Sigmoid colon (tissue), 7 donors: Measurements from ENCODE around the gene CAB39L. TPM values are rescaled to one million over a fixed set of nuclear protein-coding genes. Genes with fewer than 3 reads are reported as not detected.

Experiments
- DNase-seq: peaks from one replicate; pipeline ENCODE4 v3.0.0-alpha.2; 2019
- H3K27ac ChIP-seq, 4 donors: fragments of 200-600 bp; sonication (generic); one replicate each; pipeline ENCODE4 v1.5.1; 2016 to 2019; ENCODE audit warnings: mild to moderate bottlenecking in 1 of 4
- H3K27me3 ChIP-seq, 3 donors: fragments of 200-600 bp; sonication (generic); one replicate each; pipeline ENCODE4 v1.5.1; 2019; ENCODE audit warnings: mild to moderate bottlenecking in 1 of 3
- H3K36me3 ChIP-seq, 4 donors: fragments of 200-600 bp; sonication (generic); one replicate each; pipeline ENCODE4 v1.5.1; 2016 to 2019
- H3K4me1 ChIP-seq, 4 donors: fragments of 200-600 bp; sonication (generic); one replicate each; pipeline ENCODE4 v1.5.1; 2017 to 2019
- H3K4me3 ChIP-seq, 4 donors: fragments of 200-600 bp; sonication (generic); one replicate each; pipeline ENCODE4 v1.5.1; 2017 to 2019; ENCODE audit warnings: mild to moderate bottlenecking in 2 of 4, moderate library complexity in 1 of 4
- H3K9me3 ChIP-seq, 4 donors: fragments of 200-600 bp in 3 of 4; sonication (generic) in 3 of 4; one replicate each; pipeline versions ENCODE4 v1.5.1 to v1.6.1; 2013 to 2019
- CTCF ChIP-seq, 4 experiments: fragments of 450-650 bp in 3 of 4; fragments of 200-600 bp in 1 of 4; IDR thresholded peaks; one replicate each; pipeline ENCODE4 v1.5.1; 2016 to 2019; ENCODE audit warnings: antibody characterized with exemption in 4 of 4, mild to moderate bottlenecking in 3 of 4, moderate library complexity in 2 of 4
- EP300 ChIP-seq, 4 donors: sonication (generic); formaldehyde crosslinking; IDR thresholded peaks; one replicate each; pipeline ENCODE4 v1.6.1; 2017; ENCODE audit warnings: antibody characterized with exemption in 4 of 4
- POLR2A ChIP-seq, 2 donors: fragments of 450-650 bp; IDR thresholded peaks; one replicate each; pipeline ENCODE4 v1.6.1; 2016; ENCODE audit warnings: antibody characterized with exemption in 2 of 2, mild to moderate bottlenecking in 2 of 2, moderate library complexity in 2 of 2
- POLR2AphosphoS5 ChIP-seq, 4 donors: sonication (generic); formaldehyde crosslinking; IDR thresholded peaks; one replicate each; pipeline ENCODE4 v1.6.1; 2017; ENCODE audit warnings: antibody characterized with exemption in 4 of 4
- WGBS, 2 donors: extraction: QIAGEN DNeasy Blood & Tissue Kit; methylation state at CpG; one replicate each; pipeline ENCODE4 v1.1.7; 2013; 5-methylcytosine and 5-hydroxymethylcytosine counted together
- intact Hi-C: fragments of 100-400 bp; cut with DNase I; formaldehyde crosslinking; loops from one replicate; pipeline ENCODE4 v1.15.1; 2023
- polyA plus RNA-seq, 3 donors: library from polyadenylated mRNA; stranded (reverse); fragments of 200-250 nt; gene quantifications; one replicate each; pipeline ENCODE4 v1.2.3, GENCODE V29; 2013
- total RNA-seq, 4 donors: library from RNA; depleted of rRNA; stranded (reverse); fragments of >200 nt; gene quantifications; one replicate each; pipeline ENCODE4 v1.1.0, GENCODE V29; 2016
- donor health status: healthy with polysubstance abuse.
- donor health status: Bipolar disorder and iron deficiency.
- donor health status: healthy.

CAB39L gene
- total and polyA plus RNA-seq, 7 donors = 5.5 to 180 (median 121) TPM

GRCh38 chr13:49453465-49453864, 9.6 kb upstream of the CAB39L start:
- intact Hi-C loops = no loop called here
- no peaks in the 10 kb centered on the region for H3K36me3 ChIP-seq
- no peak overlapping the region for H3K4me3 ChIP-seq
- no peak overlapping the region for H3K27ac ChIP-seq
- no peaks in the 10 kb centered on the region for H3K9me3 ChIP-seq
- H3K4me1 ChIP-seq = peaks cover 0 to 26% (median 13%) of the 10 kb centered on the region in 4 donors
- WGBS, 2 donors = 36 to 82% methylated on average over 7 of the region's 7 CpGs
- no peak for DNase-seq
- no peaks in the 10 kb centered on the region for H3K27me3 ChIP-seq
- no peak for TF ChIP-seq POLR2AphosphoS5 (IDR thresholded peaks at IDR 0.05)
- no peak for TF ChIP-seq EP300 (IDR thresholded peaks at IDR 0.05)
- no peak for TF ChIP-seq POLR2A (IDR thresholded peaks at IDR 0.05)

GRCh38 chr13:49452725-49453457, 9.0 kb upstream of the CAB39L start:
- intact Hi-C loops = no loop called here
- H3K9me3 ChIP-seq = no peaks in the 10 kb centered on the region
- H3K4me3 ChIP-seq = no peak overlapping the region
- WGBS, 2 donors = 95% methylated on average over 8 of the region's 8 CpGs
- no peak for TF ChIP-seq POLR2A (IDR thresholded peaks at IDR 0.05)
- TF ChIP-seq CTCF (IDR thresholded peaks at IDR 0.05) = no peak
- no peak for TF ChIP-seq EP300 (IDR thresholded peaks at IDR 0.05)
- no peak for TF ChIP-seq POLR2AphosphoS5 (IDR thresholded peaks at IDR 0.05)
- peaks cover 0 to 32% (median 19%) of the 10 kb centered on the region in 4 donors for H3K4me1 ChIP-seq
- H3K27ac ChIP-seq = no peak overlapping the region
- no peaks in the 10 kb centered on the region for H3K36me3 ChIP-seq
- no peaks in the 10 kb centered on the region for H3K27me3 ChIP-seq
- no peak for DNase-seq

GRCh38 chr13:49450105-49450819, 6.4 kb upstream of the CAB39L start:
- WGBS, 2 donors = 77 to 86% methylated on average over 3 of the region's 3 CpGs
- Histone ChIP-seq H3K27ac (no peak overlapping the region), H3K36me3 (no peaks in the 10 kb centered on the region), H3K9me3 (no peaks in the 10 kb centered on the region), H3K27me3 (no peaks in the 10 kb centered on the region), H3K4me1 (peaks cover 0 to 51% (median 42%) of the 10 kb centered on the region in 4 donors), H3K4me3 (no peak overlapping the region)
- DNase-seq = no peak
- intact Hi-C loops = no loop called here
- TF ChIP-seq POLR2AphosphoS5 (IDR thresholded peaks at IDR 0.05) (no peak), POLR2A (IDR thresholded peaks at IDR 0.05) (no peak), CTCF (IDR thresholded peaks at IDR 0.05) (no peak), EP300 (IDR thresholded peaks at IDR 0.05) (no peak)

- TF ChIP-seq CTCF (IDR thresholded peaks at IDR 0.05) = no peak
- no peak for TF ChIP-seq EP300 (IDR thresholded peaks at IDR 0.05)
- TF ChIP-seq POLR2A (IDR thresholded peaks at IDR 0.05) = no peak
- intact Hi-C loops = loop anchor here (5.0 to 10.0 kb wide), 4 partner anchors 49 to 864 kb away; partner anchors contain the start of gene PHF11
- WGBS, 2 donors = 92 to 94% methylated on average over 2 of the region's 2 CpGs
- Histone ChIP-seq H3K27ac (no peak overlapping the region), H3K4me1 (peaks cover 0 to 42% (median 38%) of the 10 kb centered on the region in 4 donors), H3K36me3 (no peaks in the 10 kb centered on the region), H3K27me3 (no peaks in the 10 kb centered on the region), H3K4me3 (no peak overlapping the region), H3K9me3 (no peaks in the 10 kb centered on the region)
- DNase-seq = no peak
Observed at GRCh38 chr13:49448753-49449152, 4.9 kb upstream of the CAB39L start.

- H3K27ac ChIP-seq = peak overlapping the region; percentile 92 to 97 (median 94)
- intact Hi-C loops = loop anchor here (5.0 to 10.0 kb wide), 4 partner anchors 51 to 862 kb away; partner anchors contain the start of gene PHF11
- no peak for DNase-seq
Observed at GRCh38 chr13:49446473-49446872, 2.6 kb upstream of the CAB39L start.

More at GRCh38 chr13:49446473-49446872, 2.6 kb upstream of the CAB39L start:
- Histone ChIP-seq H3K9me3 (no peaks in the 10 kb centered on the region), H3K36me3 (no peaks in the 10 kb centered on the region), H3K4me3 (no peak overlapping the region), H3K4me1 (peaks cover 0 to 46% (median 41%) of the 10 kb centered on the region in 4 donors), H3K27me3 (no peaks in the 10 kb centered on the region)
- TF ChIP-seq POLR2A (IDR thresholded peaks at IDR 0.05) (no peak), POLR2AphosphoS5 (IDR thresholded peaks at IDR 0.05) (no peak), CTCF (IDR thresholded peaks at IDR 0.05) (no peak), EP300 (IDR thresholded peaks at IDR 0.05) (no peak)
